ENCODE data around the gene LRRFIP1. TPM values are rescaled to one million over a fixed set of nuclear protein-coding genes. Genes with fewer than 3 reads are reported as not detected.
A peak's percentile ranks its signal among the peaks of the same experiment; 100 is the strongest.

The LRRFIP1 gene
- total RNA-seq, 2 experiments from 2014 or later = 157 to 161 TPM

- Mint-ChIP-seq H3K4me3 (no peak overlapping the region), H3K27me3 (peaks cover 13% of the 10 kb centered on the region), H3K27ac (no peak overlapping the region), H3K9me3 (no peaks in the 10 kb centered on the region), H3K36me3 (ENCODE audit: low read depth) (no peaks in the 10 kb centered on the region), H3K4me1 (ENCODE audit: low read depth) (peaks cover 34% of the 10 kb centered on the region)
- no peaks in the 10 kb centered on the region for H3K9me3 ChIP-seq (ENCODE audit: control insufficient read depth in 1 of 2, insufficient read depth in 1 of 2, low read length in 2 of 2)
- H3K27me3 ChIP-seq (ENCODE audit: control insufficient read depth in 1 of 2, insufficient read depth in 2 of 2, low read length in 2 of 2) = peaks cover 7 to 9% of the 10 kb centered on the region in 2 experiments
- no peaks in the 10 kb centered on the region for H3K36me3 ChIP-seq (ENCODE audit: insufficient read depth, low read length)
- no peak for ATAC-seq (ENCODE audit: poor library complexity)
- TF ChIP-seq, protein P1, sequence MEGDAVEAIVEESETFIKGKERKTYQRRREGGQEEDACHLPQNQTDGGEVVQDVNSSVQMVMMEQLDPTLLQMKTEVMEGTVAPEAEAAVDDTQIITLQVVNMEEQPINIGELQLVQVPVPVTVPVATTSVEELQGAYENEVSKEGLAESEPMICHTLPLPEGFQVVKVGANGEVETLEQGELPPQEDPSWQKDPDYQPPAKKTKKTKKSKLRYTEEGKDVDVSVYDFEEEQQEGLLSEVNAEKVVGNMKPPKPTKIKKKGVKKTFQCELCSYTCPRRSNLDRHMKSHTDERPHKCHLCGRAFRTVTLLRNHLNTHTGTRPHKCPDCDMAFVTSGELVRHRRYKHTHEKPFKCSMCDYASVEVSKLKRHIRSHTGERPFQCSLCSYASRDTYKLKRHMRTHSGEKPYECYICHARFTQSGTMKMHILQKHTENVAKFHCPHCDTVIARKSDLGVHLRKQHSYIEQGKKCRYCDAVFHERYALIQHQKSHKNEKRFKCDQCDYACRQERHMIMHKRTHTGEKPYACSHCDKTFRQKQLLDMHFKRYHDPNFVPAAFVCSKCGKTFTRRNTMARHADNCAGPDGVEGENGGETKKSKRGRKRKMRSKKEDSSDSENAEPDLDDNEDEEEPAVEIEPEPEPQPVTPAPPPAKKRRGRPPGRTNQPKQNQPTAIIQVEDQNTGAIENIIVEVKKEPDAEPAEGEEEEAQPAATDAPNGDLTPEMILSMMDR (IDR thresholded peaks at IDR 0.05) = no peak
- POLR2A ChIA-PET = no interaction called here
- H3K27ac ChIP-seq (ENCODE audit: low read depth in 1 of 2, low read length in 2 of 2) = no peak overlapping the region
- H3K4me3 ChIP-seq (ENCODE audit: low read length) = no peak overlapping the region
- peaks cover 18% of the 10 kb centered on the region for H3K4me1 ChIP-seq (ENCODE audit: insufficient read depth, low read length)
- intact Hi-C loops (cut with DNase I, micrococcal nuclease) = no loop called here
- CTCF ChIA-PET = no interaction called here
- DNase-seq = no peak
Measured at GRCh38 chr2:237624565-237624964, 2.8 kb upstream of the LRRFIP1 start.

DNA sequence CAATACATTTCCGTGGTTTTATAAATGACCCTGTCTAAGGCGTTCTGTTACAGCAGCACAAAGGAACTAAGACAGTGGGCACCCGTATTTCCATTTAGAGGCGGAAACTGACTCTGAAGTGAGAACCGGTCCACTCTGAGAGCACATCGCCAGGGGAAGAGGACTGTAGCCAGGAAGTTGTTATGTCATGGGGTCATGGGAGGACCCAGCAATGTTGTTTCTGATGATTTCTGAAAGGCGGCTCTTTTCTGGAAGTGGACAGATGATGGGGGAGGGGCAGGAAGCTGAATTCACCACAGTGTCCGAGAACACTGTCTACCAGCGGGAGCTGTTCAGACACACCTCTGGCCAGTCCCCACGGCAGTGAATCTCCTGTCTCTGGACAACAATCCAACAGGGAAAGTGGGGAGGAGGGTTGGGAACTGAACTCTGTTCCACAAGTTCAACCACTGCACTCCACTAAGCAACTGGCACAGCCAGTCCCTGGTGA lies 2.1 kb upstream of the LRRFIP1 start:
- Mint-ChIP-seq H3K27ac (peak overlapping the region; percentile 19), H3K4me3 (peak overlapping the region; percentile 93), H3K9me3 (no peaks in the 10 kb centered on the region), H3K4me1 (ENCODE audit: low read depth) (peaks cover 37% of the 10 kb centered on the region), H3K36me3 (ENCODE audit: low read depth) (no peaks in the 10 kb centered on the region), H3K27me3 (peaks cover 13% of the 10 kb centered on the region)
- TF ChIP-seq, protein P1 (IDR thresholded peaks at IDR 0.05) = no peak
- ChIA-PET POLR2A (no interaction called here), CTCF (no interaction called here)
- Histone ChIP-seq H3K4me3 (ENCODE audit: low read length) (no peak overlapping the region), H3K27ac (ENCODE audit: low read depth in 1 of 2, low read length in 2 of 2) (no peak overlapping the region), H3K9me3 (ENCODE audit: control insufficient read depth in 1 of 2, insufficient read depth in 1 of 2, low read length in 2 of 2) (no peaks in the 10 kb centered on the region), H3K27me3 (ENCODE audit: control insufficient read depth in 1 of 2, insufficient read depth in 2 of 2, low read length in 2 of 2) (peaks cover 7 to 9% of the 10 kb centered on the region in 2 experiments), H3K4me1 (ENCODE audit: insufficient read depth, low read length) (peaks cover 18% of the 10 kb centered on the region), H3K36me3 (ENCODE audit: insufficient read depth, low read length) (no peaks in the 10 kb centered on the region)
- ATAC-seq (ENCODE audit: poor library complexity) = no peak
- DNase-seq = peak in 1 of 14 experiments; percentile 31
- intact Hi-C loops (cut with DNase I, micrococcal nuclease) = loop anchor here in 1 of 2 experiments (5.0 kb wide), 1 partner anchor 37 kb away; no protein-coding TSS in a partner anchor

DNA sequence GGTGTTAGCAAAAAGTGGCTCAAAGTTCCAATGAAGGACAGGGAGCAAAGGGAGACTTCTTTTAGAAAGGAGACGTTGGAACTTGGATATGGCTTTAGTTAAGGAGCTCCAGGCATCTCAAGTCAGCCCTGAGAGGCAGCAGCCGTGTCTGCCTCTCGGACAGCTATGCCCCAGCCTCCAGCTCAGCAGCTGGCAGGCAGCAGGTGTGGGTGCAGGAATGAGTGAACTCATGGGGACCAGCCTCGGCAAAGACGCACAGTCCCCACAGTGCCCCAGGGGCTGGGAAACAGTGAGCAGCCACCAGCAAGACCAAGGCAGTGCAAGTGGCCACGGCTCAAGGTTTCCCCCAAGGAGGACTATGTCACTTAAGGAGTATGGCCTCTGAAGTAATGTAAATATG lies 1.6 kb upstream of the LRRFIP1 start:
- Histone ChIP-seq H3K27ac (ENCODE audit: low read depth in 1 of 2, low read length in 2 of 2) (no peak overlapping the region), H3K27me3 (ENCODE audit: control insufficient read depth in 1 of 2, insufficient read depth in 2 of 2, low read length in 2 of 2) (peaks cover 7 to 9% of the 10 kb centered on the region in 2 experiments), H3K36me3 (ENCODE audit: insufficient read depth, low read length) (no peaks in the 10 kb centered on the region), H3K9me3 (ENCODE audit: control insufficient read depth in 1 of 2, insufficient read depth in 1 of 2, low read length in 2 of 2) (no peaks in the 10 kb centered on the region), H3K4me3 (ENCODE audit: low read length) (no peak overlapping the region), H3K4me1 (ENCODE audit: insufficient read depth, low read length) (peaks cover 20% of the 10 kb centered on the region)
- H3K27ac Mint-ChIP-seq = peak overlapping the region; percentile 19
- CTCF ChIA-PET = no interaction called here
- intact Hi-C loops (cut with DNase I, micrococcal nuclease) = loop anchor here in 1 of 2 experiments (5.0 kb wide), 1 partner anchor 37 kb away; no protein-coding TSS in a partner anchor
- ATAC-seq (ENCODE audit: poor library complexity) = no peak
- no peak for DNase-seq
- H3K36me3 Mint-ChIP-seq (ENCODE audit: low read depth) = no peaks in the 10 kb centered on the region
- peaks cover 13% of the 10 kb centered on the region for H3K27me3 Mint-ChIP-seq
- no peaks in the 10 kb centered on the region for H3K9me3 Mint-ChIP-seq
- POLR2A ChIA-PET = no interaction called here
- H3K4me1 Mint-ChIP-seq (ENCODE audit: low read depth) = peaks cover 39% of the 10 kb centered on the region
- TF ChIP-seq, protein P1 (IDR thresholded peaks at IDR 0.05) = no peak
- peak overlapping the region; percentile 93 for H3K4me3 Mint-ChIP-seq

All from CD4-positive, alpha-beta T cell (primary cell).